ENCODE results near the gene C9orf152.

C9orf152 gene

DNA sequence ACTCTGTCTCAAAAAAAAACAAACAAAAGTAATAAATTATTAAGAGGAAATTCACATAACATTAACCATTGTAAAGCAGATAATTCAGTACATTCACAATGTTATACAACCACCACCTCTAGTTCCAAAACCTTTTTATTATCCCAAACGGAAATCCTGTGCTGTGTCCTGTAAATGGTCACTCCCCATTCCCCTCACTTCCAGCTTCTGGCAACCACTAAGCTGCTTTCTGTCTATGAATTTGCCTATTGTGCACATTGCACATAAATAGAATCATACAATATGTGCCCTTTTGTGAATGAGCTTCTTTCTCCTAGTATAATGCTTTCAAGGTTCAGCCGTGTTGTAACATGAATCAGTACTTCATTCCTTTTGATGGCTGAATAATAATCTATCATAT is 20.8 kb downstream of the C9orf152 start:
- no peak overlapping the region for H3K4me2 ChIP-seq
- no peak overlapping the region for H3K4me3 ChIP-seq
- H4K20me1 ChIP-seq: no peaks in the 10 kb centered on the region
- no peak overlapping the region for H3K27ac ChIP-seq
- no peak overlapping the region for H3K9ac ChIP-seq
- H3K4me1 ChIP-seq: peaks cover 0 to 20% (median 8%) of the 10 kb centered on the region in 10 experiments; a peak in 8 of 20 replicates
- H3K9me3 ChIP-seq (replicated peaks in 1 of 11): no peaks in the 10 kb centered on the region
- H3K36me3 ChIP-seq: no peaks in the 10 kb centered on the region
- TF ChIP-seq Cebpa-rat (IDR thresholded peaks at IDR 0.05): no peak
- no peaks in the 10 kb centered on the region for H3K27me3 ChIP-seq

GRCh38 chr9:110186254-110186653 is 21.7 kb downstream of the C9orf152 start:
- no peaks in the 10 kb centered on the region for H3K27me3 ChIP-seq
- no peak overlapping the region for H3K27ac ChIP-seq
- peaks cover 0 to 20% (median 8%) of the 10 kb centered on the region in 10 experiments; a peak in 8 of 20 replicates for H3K4me1 ChIP-seq
- no peak overlapping the region for H3K4me3 ChIP-seq
- H4K20me1 ChIP-seq: no peaks in the 10 kb centered on the region
- no peaks in the 10 kb centered on the region for H3K36me3 ChIP-seq
- H3K9ac ChIP-seq: no peak overlapping the region
- TF ChIP-seq Cebpa-rat (IDR thresholded peaks at IDR 0.05): no peak
- no peak overlapping the region for H3K4me2 ChIP-seq
- H3K9me3 ChIP-seq (replicated peaks in 1 of 11): peaks cover 0 to 4% (median 1%) of the 10 kb centered on the region in 11 experiments; a peak in 14 of 22 replicates

- no peaks in the 10 kb centered on the region for H3K27me3 ChIP-seq
- H3K36me3 ChIP-seq: no peaks in the 10 kb centered on the region
- no peaks in the 10 kb centered on the region for H4K20me1 ChIP-seq
- H3K4me1 ChIP-seq: peaks cover 0 to 20% (median 8%) of the 10 kb centered on the region in 10 experiments; a peak in 8 of 20 replicates
- H3K9ac ChIP-seq: no peak overlapping the region
- peaks cover 0 to 9% (median 6%) of the 10 kb centered on the region in 11 experiments; a peak in 16 of 22 replicates for H3K9me3 ChIP-seq (replicated peaks in 1 of 11)
- H3K27ac ChIP-seq: no peak overlapping the region
- TF ChIP-seq Cebpa-rat (IDR thresholded peaks at IDR 0.05): no peak
- H3K4me3 ChIP-seq: no peak overlapping the region
- no peak overlapping the region for H3K4me2 ChIP-seq
Measured at GRCh38 chr9:110185806-110186205, 22.2 kb downstream of the C9orf152 start.

DNA sequence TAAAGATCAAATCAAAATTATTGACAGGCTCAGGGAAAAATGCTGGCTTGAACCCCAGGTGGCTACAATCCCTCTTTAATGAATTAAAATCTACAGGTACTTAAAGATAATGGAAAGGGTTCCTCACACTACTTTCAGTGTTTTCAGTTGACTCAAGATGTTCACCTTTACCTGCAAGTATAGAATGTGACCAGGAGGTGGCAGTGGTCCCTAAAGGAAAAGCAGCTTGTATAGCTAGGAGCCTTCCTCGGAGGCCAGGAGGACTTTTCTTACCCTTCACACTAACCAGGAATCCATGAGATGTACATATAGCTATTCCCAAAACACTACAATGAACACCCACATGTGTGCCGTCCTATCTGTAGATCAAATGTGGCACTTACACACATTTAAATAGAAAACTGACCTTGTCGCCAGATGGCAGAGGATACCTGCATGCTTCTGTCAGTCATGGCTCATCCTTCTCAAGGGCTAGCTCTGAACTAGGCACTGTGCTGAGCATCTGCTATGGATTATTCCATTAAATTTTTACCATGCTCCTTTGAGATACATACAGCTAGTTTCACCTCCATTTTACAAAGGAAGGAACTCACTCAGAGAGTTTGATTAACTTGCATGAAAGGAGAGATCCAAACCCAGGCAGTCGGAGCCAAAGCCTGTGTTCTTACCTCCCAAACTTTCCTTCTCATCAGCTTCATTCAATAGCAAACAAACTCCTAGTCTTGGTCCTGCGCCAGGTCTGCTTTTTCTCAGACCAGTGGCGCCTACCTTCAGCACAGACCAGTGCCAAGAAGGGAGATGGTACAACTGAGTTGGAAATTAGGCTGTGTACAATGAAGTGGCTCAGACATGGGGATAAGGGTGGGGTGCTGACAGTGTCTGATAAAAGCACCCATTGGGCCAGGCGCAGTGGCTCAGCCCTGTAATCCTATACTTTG is 24.5 kb downstream of the C9orf152 start:
- no peak overlapping the region for H3K27ac ChIP-seq
- H3K9me3 ChIP-seq (replicated peaks in 1 of 11): peaks cover 0 to 24% (median 16%) of the 10 kb centered on the region in 11 experiments; a peak in 17 of 22 replicates
- H3K36me3 ChIP-seq: no peaks in the 10 kb centered on the region
- H3K4me1 ChIP-seq: peaks cover 0 to 5% (median 0%) of the 10 kb centered on the region in 10 experiments; a peak in 3 of 20 replicates
- no peak for TF ChIP-seq Cebpa-rat (IDR thresholded peaks at IDR 0.05)
- H4K20me1 ChIP-seq: no peaks in the 10 kb centered on the region
- H3K4me3 ChIP-seq: no peak overlapping the region
- no peaks in the 10 kb centered on the region for H3K27me3 ChIP-seq
- H3K9ac ChIP-seq: no peak overlapping the region
- no peak overlapping the region for H3K4me2 ChIP-seq

DNA sequence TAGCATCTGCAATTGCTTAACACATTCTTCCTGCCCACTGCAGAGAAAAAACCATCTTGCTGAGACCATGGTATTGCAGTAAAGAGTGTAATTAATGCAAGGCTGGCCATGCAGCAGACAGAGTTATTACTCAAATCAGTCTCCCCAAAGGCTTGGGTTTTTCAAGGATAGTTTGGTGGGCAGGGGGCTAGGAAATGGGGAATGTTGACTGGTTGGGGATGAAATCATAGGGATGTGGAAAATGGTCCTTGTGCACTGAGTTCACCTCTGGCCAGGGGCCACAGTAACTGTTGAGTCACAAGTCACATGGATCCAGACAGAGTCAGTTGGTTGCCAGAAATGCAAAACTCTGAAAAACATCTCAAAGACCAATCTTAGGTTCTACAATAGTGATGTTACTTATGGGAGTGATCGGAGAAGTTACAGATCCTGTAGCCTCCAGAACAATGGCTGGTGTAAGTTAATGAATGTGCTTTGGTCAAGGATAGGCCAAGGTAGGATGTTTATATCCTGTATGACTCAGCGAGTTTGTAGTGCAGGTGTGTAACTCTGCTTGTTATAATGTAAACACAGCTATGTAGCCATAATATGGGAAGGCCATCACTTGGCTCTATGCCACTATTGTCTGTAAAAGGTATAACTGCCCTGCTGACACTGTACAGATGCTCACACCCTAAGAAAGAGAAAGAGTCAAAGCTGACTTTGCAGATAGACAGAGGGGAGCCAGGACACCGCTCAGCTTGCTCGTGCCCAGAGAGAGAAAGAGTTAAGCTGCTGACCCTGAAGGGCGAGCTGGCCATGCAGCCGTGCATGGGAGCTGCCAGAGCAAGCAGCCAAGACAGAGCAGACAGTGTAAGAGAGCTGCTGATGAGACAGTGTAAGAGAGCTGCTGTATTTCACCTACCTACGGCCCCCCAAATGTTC is 27.2 kb downstream of the C9orf152 start:
- Histone ChIP-seq H3K4me2 (no peak overlapping the region), H4K20me1 (no peaks in the 10 kb centered on the region), H3K27me3 (no peaks in the 10 kb centered on the region), H3K36me3 (no peaks in the 10 kb centered on the region), H3K27ac (no peak overlapping the region), H3K4me3 (no peak overlapping the region), H3K9ac (no peak overlapping the region), H3K9me3 (replicated peaks in 1 of 11) (peaks cover 0 to 24% (median 16%) of the 10 kb centered on the region in 11 experiments; a peak in 17 of 22 replicates), H3K4me1 (no peaks in the 10 kb centered on the region)
- TF ChIP-seq Cebpa-rat (IDR thresholded peaks at IDR 0.05): no peak

DNA sequence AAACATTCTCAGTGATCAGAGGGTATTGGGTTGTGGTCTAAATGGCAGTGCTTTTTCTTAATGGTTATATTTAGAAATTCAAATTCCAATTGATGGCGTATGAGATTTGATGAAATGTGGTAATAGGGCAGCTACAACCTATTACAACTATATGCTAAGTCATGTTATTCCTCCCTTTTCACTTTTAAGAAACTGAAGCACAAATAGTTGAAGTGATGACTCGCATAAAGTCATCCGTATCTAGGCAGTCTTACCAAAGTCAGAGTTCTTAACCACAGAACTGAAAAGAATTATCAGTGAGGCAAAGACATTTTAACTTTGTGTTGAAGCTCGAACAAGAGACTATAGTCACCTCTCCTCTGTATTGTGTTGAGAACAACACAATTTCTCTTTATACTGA is 28.2 kb downstream of the C9orf152 start:
- Histone ChIP-seq H3K36me3 (no peaks in the 10 kb centered on the region), H3K4me2 (no peak overlapping the region), H3K9ac (no peak overlapping the region), H3K27me3 (no peaks in the 10 kb centered on the region), H4K20me1 (no peaks in the 10 kb centered on the region), H3K9me3 (replicated peaks in 1 of 11) (peaks cover 0 to 24% (median 16%) of the 10 kb centered on the region in 11 experiments; a peak in 17 of 22 replicates), H3K4me3 (no peak overlapping the region), H3K4me1 (no peaks in the 10 kb centered on the region), H3K27ac (no peak overlapping the region)
- no peak for TF ChIP-seq Cebpa-rat (IDR thresholded peaks at IDR 0.05)

GRCh38 chr9:110178281-110178680 is 29.7 kb downstream of the C9orf152 start:
- no peaks in the 10 kb centered on the region for H3K27me3 ChIP-seq
- 0 out of 20 replicates have a peak, but pooled peaks cover 0 to 3% (median 0%) of the 10 kb centered on the region in 10 experiments for H3K4me1 ChIP-seq
- H4K20me1 ChIP-seq: no peaks in the 10 kb centered on the region
- H3K36me3 ChIP-seq: no peaks in the 10 kb centered on the region
- H3K9ac ChIP-seq: no peak overlapping the region
- H3K27ac ChIP-seq: no peak overlapping the region
- no peak overlapping the region for H3K4me2 ChIP-seq
- no peak for TF ChIP-seq Cebpa-rat (IDR thresholded peaks at IDR 0.05)
- H3K9me3 ChIP-seq (replicated peaks in 1 of 11): peaks cover 0 to 27% (median 16%) of the 10 kb centered on the region in 11 experiments; a peak in 17 of 22 replicates
- H3K4me3 ChIP-seq: no peak overlapping the region

GRCh38 chr9:110175275-110175968 is 32.5 kb downstream of the C9orf152 start:
- H3K9ac ChIP-seq: no peak overlapping the region
- H3K36me3 ChIP-seq: no peaks in the 10 kb centered on the region
- H3K9me3 ChIP-seq (replicated peaks in 1 of 11): peaks cover 0 to 24% (median 11%) of the 10 kb centered on the region in 11 experiments; a peak in 16 of 22 replicates
- H3K27ac ChIP-seq: no peak overlapping the region
- H4K20me1 ChIP-seq: no peaks in the 10 kb centered on the region
- no peak overlapping the region for H3K4me2 ChIP-seq
- H3K27me3 ChIP-seq: no peaks in the 10 kb centered on the region
- H3K4me1 ChIP-seq: 0 out of 20 replicates have a peak, but pooled peaks cover 0 to 4% (median 0%) of the 10 kb centered on the region in 10 experiments
- H3K4me3 ChIP-seq: no peak overlapping the region
- TF ChIP-seq Cebpa-rat (IDR thresholded peaks at IDR 0.05): no peak
